ENCODE measurements around the gene VAMP4.
"Not testable (repeated sequence)": the region's sequence is repeated elsewhere in the genome, so short reads cannot be mapped to it uniquely, and the experiment has no call there.

- TF ChIP-seq EP300 (IDR thresholded peaks at IDR 0.05; ENCODE audit: low read depth); POLR2A (IDR thresholded peaks at IDR 0.05): not testable (repeated sequence)
Measured at GRCh38 chr1:171723180-171723579, 18.7 kb downstream of the VAMP4 start.

Data from transverse colon (tissue), 1 donor.